Muscle of arm (tissue), 12 donors: ENCODE measurements around the gene ROCK1. TPM values are rescaled to one million over a fixed set of nuclear protein-coding genes. Genes with fewer than 3 reads are reported as not detected.
"Not testable (repeated sequence)": the region's sequence is repeated elsewhere in the genome, so short reads cannot be mapped to it uniquely, and the experiment has no call there.

ENCODE experiments used
- DNase-seq: peaks from one replicate; pipeline ENCODE4 v3.0.0-alpha.2; 2013
- polyA plus RNA-seq, 12 donors: library from polyadenylated mRNA; unstranded; fragments of 120-200 nt; gene quantifications; one replicate each; pipeline ENCODE4 v1.2.1, GENCODE V29; 2013; ENCODE audit not compliant: insufficient read length in 12 of 12

ROCK1 gene
- polyA plus RNA-seq, 12 donors, result 27.7 to 55.8 (median 39.1) TPM; not detected in 1

- no peak for DNase-seq
Measured at GRCh38 chr18:21056545-21056944, 55.1 kb downstream of the ROCK1 start.

GRCh38 chr18:21054252-21054821, 57.3 kb downstream of the ROCK1 start:
- DNase-seq, result no peak

GRCh38 chr18:21053127-21053526, 58.5 kb downstream of the ROCK1 start:
- no peak for DNase-seq

GRCh38 chr18:21052385-21052784, 59.2 kb downstream of the ROCK1 start:
- DNase-seq, result no peak

GRCh38 chr18:21051620-21052019, 60.0 kb downstream of the ROCK1 start:
- DNase-seq, result no peak

GRCh38 chr18:21049306-21049705, 62.3 kb downstream of the ROCK1 start:
- DNase-seq, result no peak

GRCh38 chr18:21047126-21047525, 64.5 kb downstream of the ROCK1 start:
- DNase-seq, result no peak

GRCh38 chr18:21040466-21040865, 71.1 kb downstream of the ROCK1 start:
- DNase-seq, result no peak

- no peak for DNase-seq
Measured at GRCh38 chr18:21038201-21038600, 73.4 kb downstream of the ROCK1 start.

GRCh38 chr18:21031845-21032244, 79.8 kb downstream of the ROCK1 start:
- no peak for DNase-seq

- not testable (repeated sequence) for DNase-seq
Measured at GRCh38 chr18:21018257-21018656, 93.4 kb downstream of the ROCK1 start.

- no peak for DNase-seq
Measured at GRCh38 chr18:21012308-21012707, 99.3 kb downstream of the ROCK1 start.

GRCh38 chr18:21004726-21005125, 106.9 kb downstream of the ROCK1 start:
- DNase-seq, result peak; percentile 52

GRCh38 chr18:21000667-21001066, 110.9 kb downstream of the ROCK1 start:
- no peak for DNase-seq

- no peak for DNase-seq
Measured at GRCh38 chr18:20997371-20997770, 114.2 kb downstream of the ROCK1 start.

GRCh38 chr18:20996418-20996817, 115.2 kb downstream of the ROCK1 start:
- DNase-seq, result no peak

GRCh38 chr18:20988726-20989125, 122.9 kb downstream of the ROCK1 start:
- DNase-seq, result no peak

- DNase-seq, result no peak
Measured at GRCh38 chr18:20975077-20975476, 136.5 kb downstream of the ROCK1 start.

- DNase-seq, result peak; percentile 0
Measured at GRCh38 chr18:20971886-20972267, 139.7 kb downstream of the ROCK1 start.

GRCh38 chr18:20966795-20967194, 144.8 kb downstream of the ROCK1 start:
- no peak for DNase-seq

GRCh38 chr18:20963027-20963426, 148.6 kb downstream of the ROCK1 start:
- no peak for DNase-seq

- DNase-seq, result no peak
Measured at GRCh38 chr18:20960735-20961134, 150.9 kb downstream of the ROCK1 start.

GRCh38 chr18:20950827-20951226, 160.8 kb downstream of the ROCK1 start:
- DNase-seq, result not testable (repeated sequence)
